Mucosa of descending colon (tissue), 3 donors: ENCODE measurements around the gene MARCKSL1. TPM values are rescaled to one million over a fixed set of nuclear protein-coding genes. Genes with fewer than 3 reads are reported as not detected.

Experiments
- ATAC-seq: fragments of 200-7000 bp; cut with Tn5 transposase; one replicate; pipeline ENCODE4 v1.9.1; 2020; ENCODE audit warnings: mild to moderate bottlenecking, moderate library complexity
- DNase-seq, 3 donors: peaks; one replicate each; pipeline ENCODE4 v3.0.0-alpha.2; 2020
- H3K36me3 ChIP-seq: fragments of 200-600 bp; one replicate; pipeline ENCODE4 v1.8.0; 2021; ENCODE audit warnings: low read depth, mild to moderate bottlenecking
- H3K4me1 ChIP-seq: fragments of 200-600 bp; one replicate; pipeline ENCODE4 v1.8.0; 2021; ENCODE audit warnings: low read depth, mild to moderate bottlenecking
- H3K4me3 ChIP-seq: fragments of 200-600 bp; one replicate; pipeline ENCODE4 v1.8.0; 2021; ENCODE audit warnings: mild to moderate bottlenecking
- H3K9me3 ChIP-seq: fragments of 200-600 bp; one replicate; pipeline ENCODE4 v1.8.0; 2021; ENCODE audit warnings: mild to moderate bottlenecking
- intact Hi-C, 2 donors: fragments of 100-400 bp; cut with DNase I in 1 of 2; cut with micrococcal nuclease in 1 of 2; formaldehyde crosslinking; loops; one replicate each; pipeline versions ENCODE4 v1.11.0 to v1.11.1; 2022; cut with DNase I, micrococcal nuclease
- total RNA-seq, 3 donors: library from RNA; stranded (reverse); fragmentation: NEBNext Ultra II Directional in 2 of 3; extraction: Animal tissue kit (Norgen Biotek cat#: 25700) in 2 of 3; gene quantifications; one replicate each; pipeline versions ENCODE4 v1.2.1 to v1.2.4, GENCODE V29; 2021 to 2023
- TF ChIP-seq, protein P1 (sequence below): fragments of 200-600 bp; IDR thresholded peaks from one replicate; pipeline ENCODE4 v1.8.0; 2022; ENCODE audit warnings: antibody characterized with exemption, mild to moderate bottlenecking
- donor health status: DM: no; HTN: no; CAD: no; lungs with moderate emphysema.
- donor health status: DM: no; HTN: no; CAD: no.
- donor health status: DM: no; HTN: yes; CAD: no.

Gene MARCKSL1
- total RNA-seq, 3 donors from 2014 or later, result 37.0 to 149 (median 140) TPM

DNA sequence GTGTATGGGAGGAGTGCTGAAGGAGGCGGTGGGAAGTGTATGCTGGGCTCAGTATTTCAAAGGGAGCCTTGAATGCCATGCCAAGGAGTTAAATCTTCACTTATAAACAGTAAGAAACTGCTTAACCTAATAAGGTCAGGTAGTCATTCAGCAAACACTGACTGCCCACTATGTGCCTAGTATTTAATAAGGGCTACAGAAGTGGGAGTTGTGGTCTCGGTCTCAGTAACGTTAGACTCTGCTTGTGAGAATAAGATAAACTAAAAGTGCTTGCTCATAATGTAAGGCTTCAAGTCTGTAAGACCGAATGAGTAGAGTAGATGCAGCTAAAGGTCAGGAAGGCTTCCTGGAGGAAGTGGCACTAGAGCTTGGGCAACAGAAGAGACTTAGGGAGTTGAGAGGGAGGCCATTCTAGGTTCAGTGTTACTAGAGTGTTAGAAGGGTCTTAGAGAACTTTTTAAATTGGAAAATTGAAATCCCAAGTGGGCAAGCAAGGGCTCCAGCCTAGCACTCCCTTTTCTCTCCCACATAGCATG lies 6.0 kb downstream of the MARCKSL1 start:
- no peaks in the 10 kb centered on the region for H3K9me3 ChIP-seq
- no peak overlapping the region for H3K4me3 ChIP-seq
- intact Hi-C loops, result no loop called here
- no peaks in the 10 kb centered on the region for H3K36me3 ChIP-seq
- TF ChIP-seq, protein P1, sequence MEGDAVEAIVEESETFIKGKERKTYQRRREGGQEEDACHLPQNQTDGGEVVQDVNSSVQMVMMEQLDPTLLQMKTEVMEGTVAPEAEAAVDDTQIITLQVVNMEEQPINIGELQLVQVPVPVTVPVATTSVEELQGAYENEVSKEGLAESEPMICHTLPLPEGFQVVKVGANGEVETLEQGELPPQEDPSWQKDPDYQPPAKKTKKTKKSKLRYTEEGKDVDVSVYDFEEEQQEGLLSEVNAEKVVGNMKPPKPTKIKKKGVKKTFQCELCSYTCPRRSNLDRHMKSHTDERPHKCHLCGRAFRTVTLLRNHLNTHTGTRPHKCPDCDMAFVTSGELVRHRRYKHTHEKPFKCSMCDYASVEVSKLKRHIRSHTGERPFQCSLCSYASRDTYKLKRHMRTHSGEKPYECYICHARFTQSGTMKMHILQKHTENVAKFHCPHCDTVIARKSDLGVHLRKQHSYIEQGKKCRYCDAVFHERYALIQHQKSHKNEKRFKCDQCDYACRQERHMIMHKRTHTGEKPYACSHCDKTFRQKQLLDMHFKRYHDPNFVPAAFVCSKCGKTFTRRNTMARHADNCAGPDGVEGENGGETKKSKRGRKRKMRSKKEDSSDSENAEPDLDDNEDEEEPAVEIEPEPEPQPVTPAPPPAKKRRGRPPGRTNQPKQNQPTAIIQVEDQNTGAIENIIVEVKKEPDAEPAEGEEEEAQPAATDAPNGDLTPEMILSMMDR, result no peak
- H3K4me1 ChIP-seq, result peaks cover 21% of the 10 kb centered on the region
- ATAC-seq, result no peak
- DNase-seq, result no peak

DNA sequence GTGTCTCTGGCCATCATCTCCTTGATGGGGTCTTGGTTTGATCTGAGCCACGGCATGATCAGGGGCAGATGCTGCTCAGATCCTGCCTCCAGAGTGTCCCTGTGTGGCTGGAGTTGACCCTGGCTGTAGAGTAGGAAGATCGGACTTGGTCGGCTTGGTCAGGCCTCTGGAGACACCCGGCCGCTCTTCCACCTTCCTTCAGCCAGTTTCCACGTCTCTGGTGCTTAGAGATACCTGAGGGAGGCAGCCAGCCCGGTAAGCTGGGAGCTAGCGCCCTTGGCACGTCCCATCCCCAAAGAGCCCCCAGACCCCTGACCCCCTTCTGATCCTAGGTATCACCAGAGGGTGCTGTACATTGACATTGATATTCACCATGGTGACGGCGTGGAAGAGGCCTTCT lies 8.8 kb downstream of the MARCKSL1 start:
- H3K4me1 ChIP-seq, result peaks cover 12% of the 10 kb centered on the region
- intact Hi-C loops, result no loop called here
- H3K9me3 ChIP-seq, result no peaks in the 10 kb centered on the region
- TF ChIP-seq, protein P1, result no peak
- no peak for DNase-seq
- H3K4me3 ChIP-seq, result no peak overlapping the region
- no peak for ATAC-seq
- no peaks in the 10 kb centered on the region for H3K36me3 ChIP-seq

DNA sequence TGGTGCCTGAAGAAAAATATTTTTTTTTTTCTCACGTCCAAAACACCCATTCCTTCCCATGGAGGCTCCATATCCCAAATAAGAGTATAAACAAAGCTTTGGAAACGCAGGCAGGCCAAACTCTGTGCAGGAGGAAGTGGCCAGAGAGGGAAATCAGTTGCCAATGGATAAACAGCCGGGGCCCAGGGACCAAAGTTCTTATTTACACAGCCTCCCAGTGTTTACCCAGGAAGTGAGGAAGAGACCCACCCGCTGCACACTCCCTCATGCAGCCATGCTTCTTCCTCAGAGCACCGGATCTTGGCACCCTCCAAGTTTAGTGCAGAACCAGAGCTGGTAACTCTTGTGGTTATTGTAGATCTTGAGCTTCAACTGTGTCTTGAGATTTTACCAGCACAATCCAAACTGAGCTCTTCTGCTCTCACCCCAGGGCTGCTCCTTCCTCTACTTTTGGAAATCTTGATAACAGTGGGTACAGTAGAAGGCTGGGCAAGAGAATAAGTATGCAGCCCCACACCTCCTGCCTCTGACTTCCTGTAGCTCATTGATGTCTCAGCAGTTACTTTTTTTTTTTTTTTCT lies 14.2 kb downstream of the MARCKSL1 start:
- Histone ChIP-seq H3K4me3 (no peak overlapping the region), H3K9me3 (no peaks in the 10 kb centered on the region), H3K36me3 (no peaks in the 10 kb centered on the region), H3K4me1 (peaks cover 36% of the 10 kb centered on the region)
- intact Hi-C loops, result no loop called here
- ATAC-seq (peak; percentile 95), DNase-seq (peak; percentile 80 to 91 (median 85))
- TF ChIP-seq, protein P1, result no peak

GRCh38 chr1:32318127-32318869 lies 17.7 kb downstream of the MARCKSL1 start:
- DNase-seq, result no peak
- peaks cover 36% of the 10 kb centered on the region for H3K4me1 ChIP-seq
- H3K36me3 ChIP-seq, result no peaks in the 10 kb centered on the region
- ATAC-seq, result no peak
- no peak overlapping the region for H3K4me3 ChIP-seq
- H3K9me3 ChIP-seq, result no peaks in the 10 kb centered on the region
- intact Hi-C loops, result no loop called here
- TF ChIP-seq, protein P1, result no peak

GRCh38 chr1:32316903-32317277 lies 19.1 kb downstream of the MARCKSL1 start:
- Histone ChIP-seq H3K36me3 (no peaks in the 10 kb centered on the region), H3K4me3 (no peak overlapping the region), H3K9me3 (no peaks in the 10 kb centered on the region), H3K4me1 (peaks cover 24% of the 10 kb centered on the region)
- intact Hi-C loops, result no loop called here
- TF ChIP-seq, protein P1, result no peak
- ATAC-seq, result no peak
- no peak for DNase-seq
